Upper lobe of right lung (tissue), 1 donor: ENCODE results near the gene NDRG2. TPM values are rescaled to one million over a fixed set of nuclear protein-coding genes. Genes with fewer than 3 reads are reported as not detected.
A peak's percentile ranks its signal among the peaks of the same experiment; 100 is the strongest.

ENCODE experiments used
- ATAC-seq: fragments of 200-7000 bp; cut with Tn5 transposase; one replicate; pipeline ENCODE4 v1.9.1; 2020; ENCODE audit warnings: mild to moderate bottlenecking, moderate library complexity
- DNase-seq: peaks from one replicate; pipeline ENCODE4 v3.0.0-alpha.2; 2020
- H3K27ac ChIP-seq: fragments of 200-600 bp; one replicate; pipeline ENCODE4 v1.8.0; 2022
- H3K27me3 ChIP-seq: fragments of 200-600 bp; one replicate; pipeline ENCODE4 v1.8.0; 2022; ENCODE audit warnings: mild to moderate bottlenecking
- H3K36me3 ChIP-seq: fragments of 200-600 bp; one replicate; pipeline ENCODE4 v1.8.0; 2022
- H3K4me1 ChIP-seq: fragments of 200-600 bp; one replicate; pipeline ENCODE4 v1.8.0; 2022
- H3K4me3 ChIP-seq: fragments of 200-600 bp; one replicate; pipeline ENCODE4 v1.8.0; 2022; ENCODE audit warnings: mild to moderate bottlenecking
- H3K9me3 ChIP-seq: fragments of 200-600 bp; one replicate; pipeline ENCODE4 v1.8.0; 2022
- intact Hi-C: fragments of 100-400 bp; cut with DNase I; formaldehyde crosslinking; loops from one replicate; pipeline ENCODE4 v1.11.0; 2022
- total RNA-seq: library from RNA; stranded (reverse); fragmentation: NEBNext Ultra II Directional; extraction: Animal tissue kit (Norgen Biotek cat#: 25700); gene quantifications from one replicate; pipeline ENCODE4 v1.2.1, GENCODE V29; 2021
- TF ChIP-seq, protein P1 (sequence below): fragments of 200-600 bp; IDR thresholded peaks from one replicate; pipeline ENCODE4 v1.8.0; 2022; ENCODE audit warnings: antibody characterized with exemption
- donor health status: DM: no; HTN: yes; CAD: no; lungs with severe emphysema.

The NDRG2 gene
- total RNA-seq, 1 donor from 2014 or later: 127 TPM

GRCh38 chr14:21040370-21040925 is 15.6 kb upstream of the NDRG2 start:
- H3K27ac ChIP-seq: no peak overlapping the region
- TF ChIP-seq, protein P1, sequence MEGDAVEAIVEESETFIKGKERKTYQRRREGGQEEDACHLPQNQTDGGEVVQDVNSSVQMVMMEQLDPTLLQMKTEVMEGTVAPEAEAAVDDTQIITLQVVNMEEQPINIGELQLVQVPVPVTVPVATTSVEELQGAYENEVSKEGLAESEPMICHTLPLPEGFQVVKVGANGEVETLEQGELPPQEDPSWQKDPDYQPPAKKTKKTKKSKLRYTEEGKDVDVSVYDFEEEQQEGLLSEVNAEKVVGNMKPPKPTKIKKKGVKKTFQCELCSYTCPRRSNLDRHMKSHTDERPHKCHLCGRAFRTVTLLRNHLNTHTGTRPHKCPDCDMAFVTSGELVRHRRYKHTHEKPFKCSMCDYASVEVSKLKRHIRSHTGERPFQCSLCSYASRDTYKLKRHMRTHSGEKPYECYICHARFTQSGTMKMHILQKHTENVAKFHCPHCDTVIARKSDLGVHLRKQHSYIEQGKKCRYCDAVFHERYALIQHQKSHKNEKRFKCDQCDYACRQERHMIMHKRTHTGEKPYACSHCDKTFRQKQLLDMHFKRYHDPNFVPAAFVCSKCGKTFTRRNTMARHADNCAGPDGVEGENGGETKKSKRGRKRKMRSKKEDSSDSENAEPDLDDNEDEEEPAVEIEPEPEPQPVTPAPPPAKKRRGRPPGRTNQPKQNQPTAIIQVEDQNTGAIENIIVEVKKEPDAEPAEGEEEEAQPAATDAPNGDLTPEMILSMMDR: no peak
- intact Hi-C loops: no loop called here
- no peak for DNase-seq
- no peaks in the 10 kb centered on the region for H3K9me3 ChIP-seq
- H3K36me3 ChIP-seq: no peaks in the 10 kb centered on the region
- H3K27me3 ChIP-seq: no peaks in the 10 kb centered on the region
- H3K4me3 ChIP-seq: no peak overlapping the region
- ATAC-seq: no peak
- H3K4me1 ChIP-seq: peaks cover 30% of the 10 kb centered on the region

DNA sequence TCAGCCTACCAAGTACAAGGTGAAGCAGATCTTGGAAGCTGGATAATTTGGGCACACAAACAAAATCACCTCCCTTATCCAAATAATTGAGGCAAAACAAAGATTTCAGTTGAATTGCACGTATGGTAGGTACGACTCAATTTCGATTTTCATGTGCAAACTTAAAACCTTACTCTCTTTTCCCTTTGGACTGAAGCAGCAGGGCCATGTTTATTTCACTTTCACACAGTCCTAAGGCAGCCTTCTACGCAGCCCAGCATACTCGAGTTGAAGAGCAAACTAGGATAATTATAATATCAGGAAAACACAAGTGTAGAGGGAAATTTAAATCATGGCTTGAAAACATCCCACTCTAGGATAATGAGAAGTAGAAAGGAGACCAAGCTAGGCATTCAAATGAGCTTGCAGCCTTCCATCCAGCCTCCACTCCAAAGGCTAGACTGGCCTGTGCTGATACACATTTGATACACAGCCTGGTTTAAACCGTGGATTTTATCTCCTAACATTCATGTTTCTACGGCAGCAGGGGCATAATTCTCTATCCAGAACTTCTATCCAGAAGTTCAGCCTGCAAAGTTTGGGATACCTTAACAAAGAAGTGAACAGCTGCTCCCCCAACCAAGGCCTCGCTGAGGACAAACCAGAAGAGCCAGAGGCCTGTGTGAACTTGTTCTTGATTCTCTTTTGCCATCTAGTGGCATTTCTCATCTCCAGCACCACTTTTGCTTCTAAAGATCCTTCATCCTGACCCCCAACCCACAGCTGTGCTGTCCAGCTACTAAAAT is 14.9 kb upstream of the NDRG2 start:
- no peaks in the 10 kb centered on the region for H3K27me3 ChIP-seq
- H3K4me1 ChIP-seq: peaks cover 30% of the 10 kb centered on the region
- TF ChIP-seq, protein P1: peak; percentile 69
- no peaks in the 10 kb centered on the region for H3K36me3 ChIP-seq
- intact Hi-C loops: no loop called here
- no peak overlapping the region for H3K4me3 ChIP-seq
- H3K9me3 ChIP-seq: no peaks in the 10 kb centered on the region
- no peak for DNase-seq
- peak; percentile 58 for ATAC-seq
- H3K27ac ChIP-seq: peak overlapping the region; percentile 64

- no peaks in the 10 kb centered on the region for H3K9me3 ChIP-seq
- no peak overlapping the region for H3K4me3 ChIP-seq
- no peaks in the 10 kb centered on the region for H3K36me3 ChIP-seq
- H3K4me1 ChIP-seq: peaks cover 29% of the 10 kb centered on the region
- DNase-seq: peak; percentile 75
- H3K27me3 ChIP-seq: no peaks in the 10 kb centered on the region
- TF ChIP-seq, protein P1: no peak
- ATAC-seq: peak; percentile 83
- intact Hi-C loops: no loop called here
- peak overlapping the region; percentile 64 for H3K27ac ChIP-seq
Measured at GRCh38 chr14:21038441-21039422, 13.9 kb upstream of the NDRG2 start.

- TF ChIP-seq, protein P1: no peak
- Histone ChIP-seq H3K4me3 (no peak overlapping the region), H3K27me3 (no peaks in the 10 kb centered on the region), H3K36me3 (no peaks in the 10 kb centered on the region), H3K4me1 (peaks cover 18% of the 10 kb centered on the region), H3K27ac (no peak overlapping the region), H3K9me3 (no peaks in the 10 kb centered on the region)
- ATAC-seq (no peak), DNase-seq (no peak)
- intact Hi-C loops: no loop called here
Measured at GRCh38 chr14:21037156-21037555, 12.3 kb upstream of the NDRG2 start.

- DNase-seq: no peak
- intact Hi-C loops: no loop called here
- Histone ChIP-seq H3K4me1 (peaks cover 18% of the 10 kb centered on the region), H3K36me3 (no peaks in the 10 kb centered on the region), H3K27ac (no peak overlapping the region), H3K4me3 (no peak overlapping the region), H3K9me3 (no peaks in the 10 kb centered on the region), H3K27me3 (no peaks in the 10 kb centered on the region)
- TF ChIP-seq, protein P1: no peak
- ATAC-seq: no peak
Measured at GRCh38 chr14:21036751-21037150, 11.9 kb upstream of the NDRG2 start.
